ENCODE measurements around the gene SRC.

Gene SRC

DNA sequence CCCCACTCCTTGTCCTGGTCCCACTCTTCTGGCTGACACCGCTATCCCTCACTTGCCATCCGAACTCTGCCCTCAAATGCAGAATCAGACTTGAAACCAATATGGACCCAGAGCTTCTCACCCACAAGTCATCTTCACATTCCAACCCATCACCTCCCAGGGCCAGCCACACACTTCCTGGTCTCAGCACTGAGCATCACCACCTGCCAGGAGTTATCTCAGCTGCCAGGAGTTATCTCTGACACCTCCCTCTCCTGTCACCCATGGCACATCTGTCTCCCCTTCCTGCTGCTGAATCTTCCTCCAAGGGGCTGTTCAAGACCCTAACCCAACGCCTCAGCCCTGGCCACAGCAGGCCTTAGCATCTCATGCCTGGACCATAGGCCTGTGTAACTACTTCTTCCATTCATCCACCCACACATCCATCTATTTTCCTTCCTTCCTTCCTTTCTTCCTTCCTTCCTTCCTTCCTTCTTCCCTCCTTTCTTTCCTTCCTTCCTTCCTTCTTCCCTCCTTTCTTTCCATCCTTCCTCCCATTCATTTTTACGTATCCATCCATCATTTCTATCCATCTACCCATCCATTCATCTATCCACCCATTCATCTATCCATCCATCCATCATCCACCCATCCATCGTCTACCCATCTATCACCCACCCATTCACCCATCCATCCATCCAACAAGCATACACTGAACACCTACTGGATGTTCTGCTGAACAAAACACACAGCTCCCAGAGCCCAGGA lies 100.5 kb downstream of the SRC start:
- DNase-seq (ENCODE audit: low read depth in 1 of 2, low spot score in 1 of 2) = no peak

DNA sequence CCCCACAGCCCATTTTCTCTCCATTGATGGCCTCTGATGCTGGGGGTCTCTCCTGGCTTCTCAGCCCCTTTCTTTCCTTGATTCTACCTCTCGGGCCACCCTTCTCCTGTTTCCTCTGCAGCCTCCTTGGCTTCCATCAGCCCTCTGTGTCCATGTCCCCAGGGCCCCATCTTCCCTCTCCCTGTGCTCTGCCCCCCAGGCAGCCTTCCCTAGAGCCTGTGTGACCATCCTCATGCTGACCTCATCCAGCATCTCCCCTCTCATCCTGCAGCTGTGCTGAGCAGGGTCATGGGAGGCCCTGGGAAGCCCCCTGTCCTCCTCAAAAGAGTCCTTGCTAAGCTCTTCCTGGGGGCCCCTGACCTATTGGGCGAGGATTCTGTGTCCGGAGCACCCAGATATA lies 101.7 kb downstream of the SRC start:
- no peak for DNase-seq (ENCODE audit: low read depth in 1 of 2, low spot score in 1 of 2)

DNA sequence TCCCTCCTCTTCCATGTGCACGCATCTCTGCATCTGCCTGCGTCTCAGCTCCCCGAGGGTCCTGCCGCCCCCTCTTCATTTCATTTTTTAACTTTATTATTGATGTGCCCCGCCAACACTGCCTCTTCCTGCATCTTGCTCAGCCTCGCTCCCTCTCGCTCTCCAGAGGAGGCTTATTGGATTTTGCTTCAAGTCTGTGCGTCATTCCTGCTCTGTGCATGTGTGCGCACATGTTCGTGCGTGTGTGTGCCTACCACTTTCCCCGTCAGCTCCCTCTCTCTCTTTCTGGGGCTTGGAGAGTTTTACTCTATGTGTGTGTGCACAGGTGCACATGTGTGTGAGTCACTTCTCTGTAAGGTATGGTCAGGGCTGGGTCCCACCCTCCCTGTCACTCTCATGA lies 103.3 kb downstream of the SRC start:
- no peak for DNase-seq (ENCODE audit: low read depth in 1 of 2, low spot score in 1 of 2)

DNA sequence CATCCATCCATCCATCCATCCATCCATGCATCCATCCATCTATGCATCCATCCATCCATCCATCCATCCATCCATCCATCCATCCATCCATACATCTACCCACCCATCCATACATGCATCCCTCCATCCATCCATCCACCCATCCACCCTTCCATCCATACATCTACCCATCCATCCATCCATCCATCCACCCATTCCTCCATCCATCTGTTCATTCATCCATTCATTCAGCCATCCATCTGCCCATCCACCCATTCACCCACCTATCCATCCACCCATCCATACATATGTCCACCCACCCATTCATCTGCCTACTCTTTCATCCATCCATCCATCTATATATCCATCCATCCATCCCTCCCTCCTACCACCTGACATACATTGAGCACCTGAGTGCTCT lies 104.4 kb downstream of the SRC start:
- no peak for DNase-seq (ENCODE audit: low read depth in 1 of 2, low spot score in 1 of 2)

DNA sequence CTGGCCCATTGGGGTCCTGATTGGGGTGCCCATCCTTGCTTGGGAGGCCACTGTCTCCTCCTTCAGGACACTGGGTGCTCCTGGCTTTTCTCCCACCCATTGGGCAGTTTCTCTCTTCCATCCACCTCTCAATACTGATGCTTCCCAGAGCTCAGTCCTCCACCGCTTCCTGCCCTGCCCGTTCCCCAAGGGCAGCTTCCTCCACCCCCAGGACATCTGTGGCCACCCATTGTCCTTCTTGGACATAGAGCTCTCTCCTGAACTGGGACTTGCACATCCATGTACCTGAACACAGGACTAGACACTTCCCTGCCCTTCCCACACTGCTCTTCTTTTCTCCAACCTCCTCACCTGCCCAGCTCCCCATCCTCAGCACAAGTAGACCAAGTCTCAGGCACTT lies 105.7 kb downstream of the SRC start:
- DNase-seq (ENCODE audit: low read depth in 1 of 2, low spot score in 1 of 2) = no peak

DNA sequence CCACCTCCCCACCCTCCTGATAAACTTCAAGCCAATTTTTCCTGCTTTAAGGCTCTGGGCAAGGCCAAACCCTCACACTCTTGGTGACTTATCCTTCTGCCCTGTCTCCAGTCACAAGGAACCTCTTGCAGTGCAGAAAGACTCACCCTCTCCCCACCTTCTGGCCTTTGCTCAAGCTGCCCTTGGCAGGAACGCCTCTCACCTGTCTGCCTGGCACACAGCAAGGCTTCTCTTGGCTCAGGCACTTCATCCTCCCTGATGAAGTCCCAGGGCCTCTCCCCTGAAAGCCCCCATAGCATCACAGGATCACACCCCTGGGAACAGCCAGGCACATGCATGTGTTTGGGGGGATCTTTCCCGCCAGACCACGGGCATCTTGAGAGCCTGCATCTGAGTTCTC lies 106.3 kb downstream of the SRC start:
- DNase-seq (ENCODE audit: low read depth in 1 of 2, low spot score in 1 of 2) = no peak

DNA sequence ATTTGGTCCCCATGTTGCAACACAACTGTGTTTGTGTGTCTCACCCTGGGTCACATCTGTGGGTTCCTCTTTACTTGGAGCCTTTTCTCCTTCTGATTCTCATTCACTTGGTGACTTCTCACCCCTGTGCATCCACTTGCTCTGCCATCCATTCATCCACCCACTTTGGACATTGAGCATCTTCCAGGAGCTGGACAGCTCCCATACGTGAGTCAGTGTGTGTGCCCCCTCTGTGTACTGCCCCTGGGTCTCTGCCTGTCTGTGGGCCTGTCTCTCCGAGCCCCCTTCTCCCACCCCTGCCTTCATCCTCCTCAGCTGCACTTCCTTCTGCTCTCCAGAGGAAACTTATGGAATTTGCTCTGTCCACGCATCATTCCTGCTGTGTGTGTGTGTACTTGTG lies 107.3 kb downstream of the SRC start:
- DNase-seq (ENCODE audit: low read depth in 1 of 2, low spot score in 1 of 2) = no peak

DNA sequence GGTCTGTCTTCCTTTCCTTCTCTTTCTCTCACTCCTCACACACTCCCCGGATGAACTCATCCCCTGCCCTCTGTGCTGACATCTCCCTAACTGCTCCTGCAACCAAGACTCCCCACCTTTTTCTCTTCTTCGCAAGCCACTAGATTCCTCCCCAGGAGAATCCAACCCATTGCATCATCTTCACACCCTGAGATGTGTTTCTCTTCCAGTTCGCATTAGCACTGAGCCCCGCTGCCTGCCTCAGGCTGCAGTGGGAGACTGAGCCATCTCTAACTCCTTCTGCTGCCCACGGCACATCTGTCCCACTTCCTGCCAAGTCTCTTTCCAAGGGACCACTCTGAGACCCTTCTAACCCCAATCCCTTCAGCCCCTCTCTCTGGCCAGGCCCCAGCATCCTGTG lies 107.9 kb downstream of the SRC start:
- no peak for DNase-seq (ENCODE audit: low read depth in 1 of 2, low spot score in 1 of 2)

DNA sequence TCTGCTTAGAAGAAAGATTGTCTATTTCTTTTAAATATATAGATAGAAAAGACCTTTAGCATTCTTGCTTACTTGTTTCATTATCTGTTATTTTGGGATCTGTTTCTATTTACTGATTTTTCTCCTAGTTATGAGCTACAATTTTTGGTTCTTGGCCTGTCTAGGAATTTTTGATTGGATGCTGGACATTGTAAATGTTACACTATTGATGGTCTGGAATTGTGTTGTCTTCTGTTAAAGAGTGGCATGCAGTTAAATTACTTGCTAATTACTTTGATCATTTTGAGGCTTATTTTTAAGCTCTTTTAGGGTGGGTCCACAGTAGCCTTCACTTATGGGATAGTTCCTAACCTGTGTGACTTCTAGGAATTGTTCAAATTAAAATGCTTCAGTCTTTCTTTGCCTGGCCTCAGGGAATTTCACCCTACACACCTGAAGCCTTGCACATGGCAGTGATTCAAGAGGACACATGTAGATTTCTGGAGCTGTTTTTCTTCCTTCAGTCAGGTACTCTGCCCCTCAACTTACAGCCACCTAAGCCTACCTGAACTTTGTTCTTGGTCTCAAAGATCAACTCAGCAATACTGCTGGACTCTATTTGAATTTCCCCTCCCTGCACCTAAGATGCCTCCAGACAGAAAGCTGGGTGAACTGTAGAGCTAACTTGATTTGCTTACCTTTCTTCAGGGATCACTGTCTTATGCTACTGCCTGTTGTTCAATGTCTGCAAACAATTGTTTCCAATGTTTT lies 108.9 kb downstream of the SRC start:
- DNase-seq (ENCODE audit: low read depth in 1 of 2, low spot score in 1 of 2) = no peak

All from activated CD4-positive, alpha-beta T cell treated with anti-CD3 and anti-CD28 coated beads, Interleukin-2, amount 50 U/mL, for 24 hours (primary cell).